Panc1 (cell line): ENCODE results near the gene HK1. TPM values are rescaled to one million over a fixed set of nuclear protein-coding genes. Genes with fewer than 3 reads are reported as not detected.

Experiments used
- ATAC-seq: fragments of 200-7000 bp; cut with Tn5 transposase; 2 replicates; pipeline ENCODE4 v1.9.1; 2020; ENCODE audit warnings: mild to moderate bottlenecking, moderate library complexity
- BruUV-seq: library from RNA; stranded (reverse); fragments of 400-500 nt; replicated peaks from 2 replicates; lab custom pipeline; 2021; lab: Mats Ljungman, UMichigan
- CTCF ChIA-PET: fragments of 300-600 bp; sonication (Branson Sonifier 250); formaldehyde crosslinking; loops from one replicate; lab custom pipeline; 2022; ENCODE audit warnings: antibody characterized with exemption; lab: Charles Lee
- POLR2A ChIA-PET: fragments of 300-600 bp; sonication (Branson Sonifier 250); formaldehyde crosslinking; loops from one replicate; lab custom pipeline; 2022; ENCODE audit warnings: antibody characterized with exemption; lab: Charles Lee
- DNase-seq: peaks from one replicate; pipeline ENCODE4 v3.0.0-alpha.2; 2010; ENCODE audit warnings: low read depth, low spot score
- H3K27ac ChIP-seq: 2 replicates; pipeline ENCODE4 v1.5.1; 2011; ENCODE audit warnings: mild to moderate bottlenecking, low read length, inconsistent platforms
- H3K27me3 ChIP-seq: fragments of 200-500 bp; sonication (Bioruptor generic); 2 replicates; pipeline ENCODE4 v1.6.0; 2014; ENCODE audit warnings: low read length, inconsistent platforms; ENCODE audit not compliant: control insufficient read depth, insufficient read depth
- H3K36me3 ChIP-seq: fragments of 200-500 bp; sonication (Bioruptor generic); 2 replicates; pipeline ENCODE4 v1.5.1; 2014; ENCODE audit warnings: inconsistent platforms, mild to moderate bottlenecking, low read length, moderate library complexity; ENCODE audit not compliant: control insufficient read depth, insufficient read depth
- H3K4me1 ChIP-seq: 2 replicates; pipeline ENCODE4 v1.5.1; 2011; ENCODE audit warnings: inconsistent platforms, mild to moderate bottlenecking, low read length, moderate library complexity; ENCODE audit not compliant: control insufficient read depth, insufficient read depth
- H3K4me3 ChIP-seq, 2 experiments: 2 replicates each; pipeline ENCODE4 v1.5.1; 2011 to 2012; ENCODE audit warnings: low read depth in 2 of 2, low read length in 2 of 2, mild to moderate bottlenecking in 2 of 2, inconsistent platforms in 1 of 2, moderate library complexity in 1 of 2
- H3K9me3 ChIP-seq: fragments of 200-500 bp; sonication (Bioruptor generic); 2 replicates; pipeline ENCODE4 v1.5.1; 2014; ENCODE audit warnings: low read depth, mild to moderate bottlenecking, inconsistent platforms, low read length, moderate library complexity; ENCODE audit not compliant: control insufficient read depth, insufficient read depth
- POLR2AphosphoS5 ChIP-seq: IDR thresholded peaks from 2 replicates; pipeline ENCODE4 v1.6.1; 2012; ENCODE audit warnings: mild to moderate bottlenecking, low read depth, low read length, moderate library complexity
- SIN3A ChIP-seq: IDR thresholded peaks from 2 replicates; pipeline ENCODE4 v1.6.1; 2012; ENCODE audit warnings: low read depth, mild to moderate bottlenecking, low read length, moderate library complexity, borderline replicate concordance; ENCODE audit not compliant: insufficient read depth
- TCF7L2 ChIP-seq: IDR thresholded peaks from 2 replicates; pipeline ENCODE4 v1.6.1; 2011; ENCODE audit warnings: mild to moderate bottlenecking, low read depth, low read length, inconsistent platforms
- in situ Hi-C: cut with HindIII; loops from 2 replicates; pipeline ENCODE4 v1.10.0; 2016; ENCODE audit warnings: low sequenced_read_pairs, low pct_unique_long_range_greater_than_20kb
- intact Hi-C: fragments of 100-400 bp; cut with micrococcal nuclease; formaldehyde crosslinking; loops from one replicate; pipeline ENCODE4 v1.10.0; 2022; ENCODE audit not compliant: unreplicated experiment
- total RNA-seq: library from RNA; stranded (reverse); gene quantifications from one replicate; pipeline ENCODE4 v1.2.1, GENCODE V29; 2021; ENCODE audit not compliant: unreplicated experiment
- TF ChIP-seq, protein P1 (sequence below): fragments of 450-650 bp; IDR thresholded peaks from 2 replicates; pipeline ENCODE4 v1.5.1; 2017; ENCODE audit warnings: mild to moderate bottlenecking
- TF ChIP-seq, protein P2 (sequence below), 2 experiments: IDR thresholded peaks; 2 replicates each; pipeline ENCODE4 v1.6.1; 2011 to 2012; ENCODE audit warnings: low read depth in 2 of 2, control low read depth in 1 of 2, low read length in 1 of 2, mild to moderate bottlenecking in 1 of 2, moderate library complexity in 1 of 2; ENCODE audit not compliant: insufficient read depth in 1 of 2

Gene HK1
- total RNA-seq, 1 experiment from 2014 or later, result 74.4 TPM

DNA sequence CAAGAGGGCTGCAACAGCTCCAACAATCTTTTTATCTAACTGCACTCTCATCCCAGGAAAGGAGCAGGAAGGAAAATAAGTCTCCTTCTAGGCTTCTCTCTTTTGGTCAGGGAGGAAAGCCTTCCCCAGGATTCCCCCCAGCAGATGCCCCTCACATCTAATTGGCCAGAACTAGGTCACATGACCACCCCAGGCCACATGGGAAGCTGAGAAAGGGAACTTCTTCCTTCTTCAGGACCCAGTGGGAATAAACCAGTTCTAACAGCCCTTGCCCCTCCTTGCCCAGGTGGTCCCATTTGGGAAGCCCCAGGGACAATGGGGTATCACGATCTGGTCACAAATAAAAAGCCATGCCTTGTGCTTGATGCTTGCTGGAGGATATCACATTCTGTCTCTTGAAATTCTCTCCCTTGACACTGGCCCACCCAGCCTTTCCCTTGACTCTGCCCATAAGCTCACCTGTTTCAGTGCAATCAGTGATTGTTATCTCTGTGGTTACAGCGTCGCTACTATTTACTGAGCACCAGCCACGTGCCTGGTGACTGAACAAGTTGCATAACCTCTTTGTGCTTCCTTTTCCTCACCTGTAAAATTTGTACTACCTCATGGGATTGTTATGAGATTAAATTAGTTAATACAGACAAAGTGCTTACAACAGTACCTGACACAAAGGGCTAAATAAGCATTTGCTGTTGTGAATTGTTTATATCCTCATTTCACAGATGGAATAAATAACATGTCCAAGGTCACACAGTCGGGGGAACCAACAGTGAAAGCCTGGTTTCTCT, 147.4 kb downstream of the HK1 start:
- no TSS peak for BruUV-seq
- intact Hi-C loops, result loop anchor here (5.0 kb wide), 1 partner anchor 72 kb away; no protein-coding TSS in a partner anchor
- ChIA-PET CTCF (interaction anchor here (0.6 kb wide), 1 partner anchor 173 kb away, joined by 6 read pairs; no protein-coding TSS in a partner anchor), POLR2A (no interaction called here)
- Histone ChIP-seq H3K9me3 (no peaks in the 10 kb centered on the region), H3K4me3 (no peak overlapping the region), H3K27me3 (no peaks in the 10 kb centered on the region), H3K4me1 (peaks cover 25% of the 10 kb centered on the region), H3K27ac (peak overlapping the region; percentile 39; the same call in 1 of the 2 replicates), H3K36me3 (no peaks in the 10 kb centered on the region)
- no peak for ATAC-seq
- no peak for DNase-seq
- in situ Hi-C loops, result no loop called here
- TF ChIP-seq TCF7L2 (no peak), POLR2AphosphoS5 (no peak), SIN3A (no peak)
- TF ChIP-seq, protein P1, sequence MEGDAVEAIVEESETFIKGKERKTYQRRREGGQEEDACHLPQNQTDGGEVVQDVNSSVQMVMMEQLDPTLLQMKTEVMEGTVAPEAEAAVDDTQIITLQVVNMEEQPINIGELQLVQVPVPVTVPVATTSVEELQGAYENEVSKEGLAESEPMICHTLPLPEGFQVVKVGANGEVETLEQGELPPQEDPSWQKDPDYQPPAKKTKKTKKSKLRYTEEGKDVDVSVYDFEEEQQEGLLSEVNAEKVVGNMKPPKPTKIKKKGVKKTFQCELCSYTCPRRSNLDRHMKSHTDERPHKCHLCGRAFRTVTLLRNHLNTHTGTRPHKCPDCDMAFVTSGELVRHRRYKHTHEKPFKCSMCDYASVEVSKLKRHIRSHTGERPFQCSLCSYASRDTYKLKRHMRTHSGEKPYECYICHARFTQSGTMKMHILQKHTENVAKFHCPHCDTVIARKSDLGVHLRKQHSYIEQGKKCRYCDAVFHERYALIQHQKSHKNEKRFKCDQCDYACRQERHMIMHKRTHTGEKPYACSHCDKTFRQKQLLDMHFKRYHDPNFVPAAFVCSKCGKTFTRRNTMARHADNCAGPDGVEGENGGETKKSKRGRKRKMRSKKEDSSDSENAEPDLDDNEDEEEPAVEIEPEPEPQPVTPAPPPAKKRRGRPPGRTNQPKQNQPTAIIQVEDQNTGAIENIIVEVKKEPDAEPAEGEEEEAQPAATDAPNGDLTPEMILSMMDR, result no peak
- TF ChIP-seq, protein P2, sequence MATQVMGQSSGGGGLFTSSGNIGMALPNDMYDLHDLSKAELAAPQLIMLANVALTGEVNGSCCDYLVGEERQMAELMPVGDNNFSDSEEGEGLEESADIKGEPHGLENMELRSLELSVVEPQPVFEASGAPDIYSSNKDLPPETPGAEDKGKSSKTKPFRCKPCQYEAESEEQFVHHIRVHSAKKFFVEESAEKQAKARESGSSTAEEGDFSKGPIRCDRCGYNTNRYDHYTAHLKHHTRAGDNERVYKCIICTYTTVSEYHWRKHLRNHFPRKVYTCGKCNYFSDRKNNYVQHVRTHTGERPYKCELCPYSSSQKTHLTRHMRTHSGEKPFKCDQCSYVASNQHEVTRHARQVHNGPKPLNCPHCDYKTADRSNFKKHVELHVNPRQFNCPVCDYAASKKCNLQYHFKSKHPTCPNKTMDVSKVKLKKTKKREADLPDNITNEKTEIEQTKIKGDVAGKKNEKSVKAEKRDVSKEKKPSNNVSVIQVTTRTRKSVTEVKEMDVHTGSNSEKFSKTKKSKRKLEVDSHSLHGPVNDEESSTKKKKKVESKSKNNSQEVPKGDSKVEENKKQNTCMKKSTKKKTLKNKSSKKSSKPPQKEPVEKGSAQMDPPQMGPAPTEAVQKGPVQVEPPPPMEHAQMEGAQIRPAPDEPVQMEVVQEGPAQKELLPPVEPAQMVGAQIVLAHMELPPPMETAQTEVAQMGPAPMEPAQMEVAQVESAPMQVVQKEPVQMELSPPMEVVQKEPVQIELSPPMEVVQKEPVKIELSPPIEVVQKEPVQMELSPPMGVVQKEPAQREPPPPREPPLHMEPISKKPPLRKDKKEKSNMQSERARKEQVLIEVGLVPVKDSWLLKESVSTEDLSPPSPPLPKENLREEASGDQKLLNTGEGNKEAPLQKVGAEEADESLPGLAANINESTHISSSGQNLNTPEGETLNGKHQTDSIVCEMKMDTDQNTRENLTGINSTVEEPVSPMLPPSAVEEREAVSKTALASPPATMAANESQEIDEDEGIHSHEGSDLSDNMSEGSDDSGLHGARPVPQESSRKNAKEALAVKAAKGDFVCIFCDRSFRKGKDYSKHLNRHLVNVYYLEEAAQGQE (IDR thresholded peaks at IDR 0.05; ENCODE audit: insufficient read depth in 1 of 2, low read depth in 2 of 2, low read length in 1 of 2), result no peak

DNA sequence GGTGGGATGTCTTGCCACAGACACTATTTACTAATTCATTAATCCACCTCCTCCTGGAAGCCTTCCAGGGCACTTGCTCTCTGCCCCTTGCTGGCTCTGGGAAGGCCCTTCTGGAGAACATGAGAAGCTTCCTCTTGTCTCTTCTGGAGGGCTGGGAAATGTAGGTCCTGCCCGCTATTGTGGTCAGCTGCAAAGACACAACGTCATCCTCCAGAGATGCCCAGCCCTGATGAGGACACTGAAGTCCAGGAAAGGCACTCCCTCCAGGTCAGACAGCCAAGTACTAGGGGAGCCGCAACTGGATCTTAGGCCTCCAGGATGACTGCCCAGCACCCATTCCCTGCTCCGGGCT, 148.1 kb downstream of the HK1 start:
- H3K27me3 ChIP-seq, result no peaks in the 10 kb centered on the region
- no peaks in the 10 kb centered on the region for H3K9me3 ChIP-seq
- peaks cover 25% of the 10 kb centered on the region for H3K4me1 ChIP-seq
- peak overlapping the region; percentile 39 for H3K27ac ChIP-seq
- ATAC-seq (peak; percentile 21; the same call in 1 of the 2 replicates), DNase-seq (no peak)
- no peak overlapping the region for H3K4me3 ChIP-seq
- intact Hi-C loops, result loop anchor here (5.0 kb wide), 1 partner anchor 71 kb away; no protein-coding TSS in a partner anchor
- ChIA-PET POLR2A (no interaction called here), CTCF (interaction anchor here (0.7 kb wide), 1 partner anchor 18 kb away, joined by 4 read pairs; no protein-coding TSS in a partner anchor)
- no peaks in the 10 kb centered on the region for H3K36me3 ChIP-seq
- BruUV-seq, result no TSS peak
- TF ChIP-seq, protein P2 (IDR thresholded peaks at IDR 0.05; ENCODE audit: insufficient read depth in 1 of 2, low read depth in 2 of 2, low read length in 1 of 2), result no peak
- TF ChIP-seq, protein P1, result no peak
- no peak for TF ChIP-seq TCF7L2
- TF ChIP-seq POLR2AphosphoS5, result no peak
- in situ Hi-C loops, result no loop called here
